ENCODE measurements around the gene GRIK4. TPM values are rescaled to one million over a fixed set of nuclear protein-coding genes. Genes with fewer than 3 reads are reported as not detected.

GRIK4 gene
- total RNA-seq, 1 donor from 2014 or later = 2.2 TPM

- H3K9me3 Mint-ChIP-seq (ENCODE audit: unreplicated experiment) = peaks cover 2% of the 10 kb centered on the region
- TF ChIP-seq EZH2 (IDR thresholded peaks at IDR 0.05; ENCODE audit: insufficient read depth, low read length) (no peak), CTCF (IDR thresholded peaks at IDR 0.05; ENCODE audit: insufficient read depth, low read depth, low read length) (no peak)
- Histone ChIP-seq H3K79me2 (ENCODE audit: insufficient read depth, low read length) (no peaks in the 10 kb centered on the region), H3K9me3 (ENCODE audit: insufficient read depth, low read depth, low read length) (no peaks in the 10 kb centered on the region), H4K20me1 (ENCODE audit: insufficient read depth, low read length) (no peaks in the 10 kb centered on the region), H2AFZ (ENCODE audit: low read depth, low read length) (no peak overlapping the region), H3K36me3 (ENCODE audit: insufficient read depth, low read length) (no peaks in the 10 kb centered on the region), H3K4me2 (ENCODE audit: low read length) (peak overlapping the region; percentile 70), H3K27me3 (ENCODE audit: insufficient read depth, low read length) (peaks cover 13% of the 10 kb centered on the region), H3K9ac (ENCODE audit: low read length) (no peak overlapping the region), H3K27ac (ENCODE audit: low read depth, low read length) (no peak overlapping the region), H3K4me3 (ENCODE audit: insufficient read depth, low read depth, low read length) (no peak overlapping the region), H3K4me1 (ENCODE audit: insufficient read depth, low read length) (no peaks in the 10 kb centered on the region)
- H3K4me3 Mint-ChIP-seq (ENCODE audit: unreplicated experiment) = no peak overlapping the region
- H3K27me3 Mint-ChIP-seq (ENCODE audit: low read depth, unreplicated experiment) = peaks cover 17% of the 10 kb centered on the region
- no peak for DNase-seq (ENCODE audit: low read depth)
- no peak for FAIRE-seq
- peaks cover 11% of the 10 kb centered on the region for H3K4me1 Mint-ChIP-seq (ENCODE audit: low read depth, unreplicated experiment)
- H3K27ac Mint-ChIP-seq (ENCODE audit: unreplicated experiment) = no peak overlapping the region
- peaks cover 3% of the 10 kb centered on the region for H3K36me3 Mint-ChIP-seq (ENCODE audit: low read depth, unreplicated experiment)
These were observed 86.0 kb downstream of the GRIK4 start for GRCh38 chr11:120597250-120598215.

- Histone ChIP-seq H2AFZ (ENCODE audit: low read depth, low read length) (no peak overlapping the region), H4K20me1 (ENCODE audit: insufficient read depth, low read length) (no peaks in the 10 kb centered on the region), H3K79me2 (ENCODE audit: insufficient read depth, low read length) (no peaks in the 10 kb centered on the region), H3K27me3 (ENCODE audit: insufficient read depth, low read length) (peaks cover 11% of the 10 kb centered on the region), H3K27ac (ENCODE audit: low read depth, low read length) (no peak overlapping the region), H3K4me1 (ENCODE audit: insufficient read depth, low read length) (no peaks in the 10 kb centered on the region), H3K9ac (ENCODE audit: low read length) (no peak overlapping the region), H3K4me2 (ENCODE audit: low read length) (no peak overlapping the region), H3K4me3 (ENCODE audit: insufficient read depth, low read depth, low read length) (no peak overlapping the region), H3K36me3 (ENCODE audit: insufficient read depth, low read length) (no peaks in the 10 kb centered on the region), H3K9me3 (ENCODE audit: insufficient read depth, low read depth, low read length) (no peaks in the 10 kb centered on the region)
- DNase-seq (ENCODE audit: low read depth) (no peak), FAIRE-seq (no peak)
- Mint-ChIP-seq H3K27ac (ENCODE audit: unreplicated experiment) (no peak overlapping the region), H3K27me3 (ENCODE audit: low read depth, unreplicated experiment) (peaks cover 17% of the 10 kb centered on the region), H3K9me3 (ENCODE audit: unreplicated experiment) (peaks cover 2% of the 10 kb centered on the region), H3K4me1 (ENCODE audit: low read depth, unreplicated experiment) (peaks cover 11% of the 10 kb centered on the region), H3K4me3 (ENCODE audit: unreplicated experiment) (no peak overlapping the region), H3K36me3 (ENCODE audit: low read depth, unreplicated experiment) (peaks cover 5% of the 10 kb centered on the region)
- TF ChIP-seq EZH2 (IDR thresholded peaks at IDR 0.05; ENCODE audit: insufficient read depth, low read length) = no peak
- no peak for TF ChIP-seq CTCF (IDR thresholded peaks at IDR 0.05; ENCODE audit: insufficient read depth, low read depth, low read length)
These were observed 87.1 kb downstream of the GRIK4 start for GRCh38 chr11:120598517-120599257.
